ENCODE measurements around the gene SH2D5. TPM values are rescaled to one million over a fixed set of nuclear protein-coding genes. Genes with fewer than 3 reads are reported as not detected.

The SH2D5 gene
- total RNA-seq (2014; rRNA removed) (7.1 and 11.2 TPM in 2 replicates), Bru-seq, nascent RNA (percentile 50 among the genes with signal in this experiment), BruChase-seq, experiment 1, labeled RNA remaining after a 6-hour chase (percentile 68 among the genes with signal in this experiment), BruChase-seq, experiment 2, labeled RNA remaining after a 2-hour chase (percentile 65 among the genes with signal in this experiment)
- long read RNA-seq, partial matches to known transcripts, result 12 of 41 reads
- long read RNA-seq, other reads (novel, unspliced or antisense), result 28 of 41 reads

DNA sequence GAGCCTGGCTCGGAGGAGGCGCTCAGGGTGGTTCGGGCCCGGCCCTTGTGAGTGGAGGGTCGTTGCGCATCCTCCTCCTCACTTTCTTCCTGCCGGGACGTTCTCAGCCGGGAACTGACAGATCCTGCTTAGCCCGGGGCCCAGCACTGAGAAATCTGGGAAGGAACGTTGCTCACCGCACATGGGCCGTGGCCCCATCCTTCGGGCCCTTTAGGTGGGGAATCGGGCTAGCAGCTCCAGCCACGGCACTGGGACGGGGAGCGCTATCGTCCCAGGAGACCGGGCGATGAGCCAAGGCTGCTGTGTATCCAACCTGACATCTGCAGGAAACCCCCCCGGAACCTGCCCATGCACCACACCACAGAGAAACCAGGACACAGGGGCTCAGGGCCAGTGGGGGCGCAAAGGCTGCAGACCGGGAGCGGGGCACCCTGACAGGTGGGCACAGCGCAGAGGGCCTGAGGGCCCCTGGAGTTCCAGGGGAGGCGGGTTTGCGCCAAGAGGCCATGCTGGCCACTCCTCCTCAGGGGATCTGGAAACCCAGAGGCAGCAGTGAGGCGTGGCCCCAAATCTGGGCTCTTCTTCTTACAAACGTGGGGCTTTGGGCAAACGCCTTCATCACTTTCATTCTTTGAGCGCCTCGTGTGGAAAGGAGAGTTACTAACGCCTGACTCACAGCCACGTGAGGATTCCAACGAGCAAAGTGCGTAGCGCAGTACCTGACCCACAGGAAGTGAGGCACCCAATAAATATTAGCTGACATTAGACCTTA lies at the start of gene SH2D5:
Gene SH2D5, minus strand, starts transcription at position 116 of the 772 bp plus-strand sequence. CDS start 4,659 bp downstream, outside the sequence.
- Histone ChIP-seq H3K9me2 (replicated peaks; ENCODE audit: low read length) (no peaks in the 10 kb centered on the region), H3K4me1 (ENCODE audit: insufficient read depth, low read length) (peaks cover 22% of the 10 kb centered on the region), H3K27me3 (ENCODE audit: low read length) (no peaks in the 10 kb centered on the region), H3K9me3 (ENCODE audit: low read length) (no peaks in the 10 kb centered on the region), H3K4me2 (ENCODE audit: low read length) (peak within 1 kb of the TSS; percentile 99), H3K27ac (ENCODE audit: low read length) (peak within 1 kb of the TSS; percentile 97), H4K20me1 (ENCODE audit: low read length) (no peaks in the 10 kb centered on the region), H2AFZ (ENCODE audit: low read length) (peak within 1 kb of the TSS; percentile 86), H3K79me2 (ENCODE audit: low read length) (no peaks in the 10 kb centered on the region), H3K9ac (ENCODE audit: low read length) (peak within 1 kb of the TSS; percentile 93), H3K36me3 (ENCODE audit: low read depth, low read length) (peaks cover 7% of the 10 kb centered on the region), H3F3A (ENCODE audit: low read length, unreplicated experiment) (peaks cover 4% of the 10 kb centered on the region), H3K4me3 (ENCODE audit: low read length) (peak within 1 kb of the TSS; percentile 74)
- DNase-seq, result peak; percentile 99
- ATAC-seq, result peak; percentile 71
- TF ChIP-seq EZH2 (IDR thresholded peaks at IDR 0.05; ENCODE audit: low read length, unreplicated experiment), result no peak
- peak; percentile 44; the same call in 1 of the 2 replicates for TF ChIP-seq CTCF (conservative IDR thresholded peaks at IDR 0.05; ENCODE audit: low read depth, low read length)
- no peak for TF ChIP-seq EZH2phosphoT487 (IDR thresholded peaks at IDR 0.05; ENCODE audit: borderline replicate concordance, low read length)
- ChIA-PET POLR2A (ENCODE audit: unreplicated experiment) (no interaction called here), CTCF (interaction anchor here (1.0 kb wide), 1 partner anchor 36 kb away, joined by 4 read pairs; no protein-coding TSS in a partner anchor)
- TSS peak; percentile 82 for BruUV-seq (replicated peaks)
- intact Hi-C loops (cut with micrococcal nuclease), result loop anchor here (2.0 kb wide), 2 partner anchors 36 to 54 kb away; partner anchors contain the start of gene HP1BP3

DNA sequence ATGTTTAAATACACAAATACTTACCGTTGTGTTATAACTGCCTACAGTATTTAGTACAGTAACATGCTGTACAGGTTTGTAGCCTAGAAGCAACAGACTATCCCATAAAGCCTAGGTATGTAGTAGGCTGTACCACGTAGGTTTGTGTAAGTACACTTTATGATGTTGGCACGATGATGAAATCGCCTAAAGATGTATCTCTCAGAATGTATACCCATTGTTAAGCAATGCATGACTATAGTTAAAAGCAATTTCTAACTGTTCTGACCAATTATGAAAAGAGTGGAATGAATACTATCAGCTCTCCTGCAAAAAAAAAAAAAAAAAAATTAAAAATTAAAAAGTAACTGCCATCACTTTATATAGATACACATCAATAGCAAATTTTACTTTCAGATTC lies 43.2 kb upstream of the SH2D5 start:
- H3K4me3 ChIP-seq (ENCODE audit: low read length), result no peak overlapping the region
- no peaks in the 10 kb centered on the region for H3K27me3 ChIP-seq (ENCODE audit: low read length)
- no peak overlapping the region for H3K4me2 ChIP-seq (ENCODE audit: low read length)
- peaks cover 44% of the 10 kb centered on the region for H4K20me1 ChIP-seq (ENCODE audit: low read length)
- no peaks in the 10 kb centered on the region for H3K9me2 ChIP-seq (replicated peaks; ENCODE audit: low read length)
- peaks cover 67% of the 10 kb centered on the region for H3K79me2 ChIP-seq (ENCODE audit: low read length)
- no peak overlapping the region for H3K27ac ChIP-seq (ENCODE audit: low read length)
- H3K36me3 ChIP-seq (ENCODE audit: low read depth, low read length), result peaks cover 88% of the 10 kb centered on the region
- ATAC-seq (no peak), DNase-seq (no peak)
- no peaks in the 10 kb centered on the region for H3K9me3 ChIP-seq (ENCODE audit: low read length)
- no peaks in the 10 kb centered on the region for H3F3A ChIP-seq (ENCODE audit: low read length, unreplicated experiment)
- H2AFZ ChIP-seq (ENCODE audit: low read length), result no peak overlapping the region
- no peaks in the 10 kb centered on the region; the same call in 1 of the 2 replicates for H3K4me1 ChIP-seq (ENCODE audit: insufficient read depth, low read length)
- no TSS peak for BruUV-seq (replicated peaks)
- no peak for TF ChIP-seq EZH2 (IDR thresholded peaks at IDR 0.05; ENCODE audit: low read length, unreplicated experiment)
- ChIA-PET CTCF (no interaction called here), POLR2A (ENCODE audit: unreplicated experiment) (no interaction called here)
- intact Hi-C loops (cut with micrococcal nuclease), result no loop called here
- H3K9ac ChIP-seq (ENCODE audit: low read length), result no peak overlapping the region

DNA sequence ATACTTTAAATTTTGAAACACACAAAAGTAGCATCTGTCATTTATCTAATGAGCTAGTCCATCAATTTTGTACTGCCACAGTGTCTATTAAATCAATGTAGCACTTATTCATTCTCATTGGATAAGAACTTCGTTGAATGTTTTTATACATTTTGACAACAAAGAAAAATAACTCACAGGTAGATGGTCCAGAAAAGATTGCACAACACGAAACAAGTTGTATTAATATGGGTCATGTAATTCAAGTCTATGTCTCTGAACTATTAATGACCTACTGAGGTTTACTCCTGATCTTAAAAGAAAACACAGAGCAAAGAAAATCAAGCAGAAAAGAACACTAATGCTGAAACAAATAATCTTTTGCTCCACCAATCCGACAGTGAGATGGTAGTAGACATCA lies 39.3 kb upstream of the SH2D5 start:
- Histone ChIP-seq H3K4me2 (ENCODE audit: low read length) (no peak overlapping the region), H3F3A (ENCODE audit: low read length, unreplicated experiment) (no peaks in the 10 kb centered on the region), H3K4me3 (ENCODE audit: low read length) (no peak overlapping the region), H3K4me1 (ENCODE audit: insufficient read depth, low read length) (no peaks in the 10 kb centered on the region; the same call in 1 of the 2 replicates), H3K79me2 (ENCODE audit: low read length) (peaks cover 29% of the 10 kb centered on the region), H3K9me3 (ENCODE audit: low read length) (no peaks in the 10 kb centered on the region), H4K20me1 (ENCODE audit: low read length) (peaks cover 17% of the 10 kb centered on the region), H2AFZ (ENCODE audit: low read length) (no peak overlapping the region), H3K9ac (ENCODE audit: low read length) (no peak overlapping the region), H3K36me3 (ENCODE audit: low read depth, low read length) (peaks cover 91% of the 10 kb centered on the region), H3K27ac (ENCODE audit: low read length) (no peak overlapping the region), H3K9me2 (replicated peaks; ENCODE audit: low read length) (no peaks in the 10 kb centered on the region), H3K27me3 (ENCODE audit: low read length) (no peaks in the 10 kb centered on the region)
- POLR2A ChIA-PET (ENCODE audit: unreplicated experiment), result no interaction called here
- no peak for TF ChIP-seq EZH2 (IDR thresholded peaks at IDR 0.05; ENCODE audit: low read length, unreplicated experiment)
- no peak for TF ChIP-seq EZH2phosphoT487 (IDR thresholded peaks at IDR 0.05; ENCODE audit: borderline replicate concordance, low read length)
- TF ChIP-seq CTCF (conservative IDR thresholded peaks at IDR 0.05; ENCODE audit: low read depth, low read length), result no peak
- DNase-seq, result no peak
- BruUV-seq (replicated peaks), result no TSS peak
- intact Hi-C loops (cut with micrococcal nuclease), result no loop called here
- CTCF ChIA-PET, result no interaction called here
- ATAC-seq, result no peak
